GM23338 (cell line): Measurements from ENCODE around the gene DHRS13. TPM values are rescaled to one million over a fixed set of nuclear protein-coding genes. Genes with fewer than 3 reads are reported as not detected.

Source experiments
- ATAC-seq: fragments of 200-7000 bp; cut with Tn5 transposase; 3 replicates; pipeline ENCODE4 v1.9.1; 2020
- DNase-seq: peaks from one replicate; pipeline ENCODE4 v3.0.0-alpha.2; 2015; ENCODE audit warnings: low spot score
- H2AFZ ChIP-seq: fragments of 200-600 bp; sonication (generic); 2 replicates; pipeline ENCODE4 v1.8.0; 2016; ENCODE audit warnings: antibody characterized with exemption, mild to moderate bottlenecking, moderate library complexity
- H3F3A ChIP-seq: fragments of 200-600 bp; sonication (generic); replicated peaks from 2 replicates; pipeline ENCODE4 v1.8.0; 2017; ENCODE audit warnings: antibody characterized with exemption, mixed run types, low read depth
- H3K27ac ChIP-seq: fragments of 200-600 bp; sonication (generic); 2 replicates; pipeline ENCODE4 v1.6.1; 2016; ENCODE audit warnings: low read depth
- H3K27me3 ChIP-seq: fragments of 200-600 bp; sonication (generic); 2 replicates; pipeline ENCODE4 v1.8.0; 2016; ENCODE audit warnings: mild to moderate bottlenecking, mixed run types, moderate library complexity; ENCODE audit not compliant: insufficient read depth
- H3K36me3 ChIP-seq: fragments of 200-600 bp; sonication (generic); 2 replicates; pipeline ENCODE4 v1.8.0; 2016; ENCODE audit warnings: mild to moderate bottlenecking; ENCODE audit not compliant: insufficient read depth
- H3K4me1 ChIP-seq: fragments of 200-600 bp; sonication (generic); 2 replicates; pipeline ENCODE4 v1.8.0; 2016; ENCODE audit warnings: mild to moderate bottlenecking, moderate library complexity; ENCODE audit not compliant: insufficient read depth
- H3K4me2 ChIP-seq: fragments of 200-600 bp; sonication (generic); 2 replicates; pipeline ENCODE4 v1.7.1; 2017; ENCODE audit warnings: mixed run types
- H3K4me3 ChIP-seq: fragments of 200-600 bp; sonication (generic); 2 replicates; pipeline ENCODE4 v1.6.1; 2016; ENCODE audit warnings: mixed run types
- H3K79me2 ChIP-seq: fragments of 200-600 bp; sonication (generic); replicated peaks from 2 replicates; pipeline ENCODE4 v1.8.0; 2017; ENCODE audit warnings: mild to moderate bottlenecking; ENCODE audit not compliant: insufficient read depth
- H3K9me2 ChIP-seq: fragments of 200-600 bp; sonication (generic); 2 replicates; pipeline ENCODE4 v1.8.0; 2017; ENCODE audit not compliant: insufficient read depth
- H4K20me1 ChIP-seq: fragments of 200-600 bp; sonication (generic); replicated peaks from 2 replicates; pipeline ENCODE4 v1.8.0; 2017; ENCODE audit warnings: mild to moderate bottlenecking; ENCODE audit not compliant: insufficient read depth
- H3K27ac Mint-ChIP-seq: 2 replicates; pipeline ENCODE4 v1.8.0; 2020; ENCODE audit warnings: inconsistent platforms, mild to moderate bottlenecking, moderate library complexity, mixed read lengths
- H3K27me3 Mint-ChIP-seq: 3 replicates; pipeline ENCODE4 v1.8.0; 2022; ENCODE audit warnings: low read depth, mild to moderate bottlenecking, moderate library complexity, mixed read lengths, inconsistent platforms; ENCODE audit not compliant: insufficient read depth, poor library complexity
- H3K36me3 Mint-ChIP-seq: 3 replicates; pipeline ENCODE4 v1.8.0; 2021; ENCODE audit warnings: low read depth, mild to moderate bottlenecking, inconsistent platforms, moderate library complexity, mixed read lengths
- H3K4me1 Mint-ChIP-seq: 3 replicates; pipeline ENCODE4 v1.8.0; 2020; ENCODE audit warnings: mild to moderate bottlenecking, inconsistent platforms, mixed read lengths
- H3K4me3 Mint-ChIP-seq: 3 replicates; pipeline ENCODE4 v1.8.0; 2021; ENCODE audit warnings: moderate library complexity, mild to moderate bottlenecking, inconsistent platforms, mixed read lengths
- H3K9me3 Mint-ChIP-seq: 3 replicates; pipeline ENCODE4 v1.8.0; 2020; ENCODE audit warnings: moderate library complexity, mild to moderate bottlenecking, inconsistent platforms, mixed read lengths
- CREB1 ChIP-seq: fragments of 250-450 bp; sonication (Bioruptor Pico); IDR thresholded peaks from 2 replicates; pipeline ENCODE4 v1.5.0; 2020; ENCODE audit warnings: low read depth, mild to moderate bottlenecking, moderate library complexity
- CTCF ChIP-seq, 2 experiments: fragments of 200-600 bp in 1 of 2; sonication (generic) in 1 of 2; conservative IDR thresholded peaks; 2 replicates each; pipeline versions ENCODE4 v1.5.1 to v1.6.1; 2016 to 2017; ENCODE audit warnings: antibody characterized with exemption in 2 of 2, low read depth in 2 of 2, mild to moderate bottlenecking in 2 of 2, moderate library complexity in 1 of 2
- ETS1 ChIP-seq: IDR thresholded peaks from 2 replicates; pipeline ENCODE4 v1.6.1; 2016; ENCODE audit warnings: antibody characterized with exemption
- EZH2 ChIP-seq: fragments of 200-600 bp; sonication (generic); IDR thresholded peaks from one replicate; pipeline ENCODE4 v1.8.0; 2017; ENCODE audit warnings: antibody characterized with exemption, mild to moderate bottlenecking, low read depth; ENCODE audit not compliant: unreplicated experiment
- EZH2phosphoT487 ChIP-seq: fragments of 200-600 bp; sonication (generic); IDR thresholded peaks from one replicate; pipeline ENCODE4 v1.8.1; 2018; ENCODE audit warnings: antibody characterized with exemption; ENCODE audit not compliant: unreplicated experiment
- JUNB ChIP-seq: IDR thresholded peaks from one replicate; pipeline ENCODE4 v1.6.1; 2016; ENCODE audit warnings: antibody characterized with exemption; ENCODE audit not compliant: unreplicated experiment
- NANOG ChIP-seq: IDR thresholded peaks from 2 replicates; pipeline ENCODE4 v1.6.1; 2016; ENCODE audit warnings: antibody characterized with exemption, borderline replicate concordance
- POLR2AphosphoS5 ChIP-seq: IDR thresholded peaks from 2 replicates; pipeline ENCODE4 v1.6.1; 2016; ENCODE audit warnings: antibody characterized with exemption, low read depth
- REST ChIP-seq: IDR thresholded peaks from one replicate; pipeline ENCODE4 v1.6.1; 2018; ENCODE audit warnings: antibody characterized with exemption; ENCODE audit not compliant: unreplicated experiment
- ZNF114 ChIP-seq: fragments of 250-450 bp; sonication (Bioruptor Pico); IDR thresholded peaks from 2 replicates; pipeline ENCODE4 v1.5.0; 2020; ENCODE audit warnings: mild to moderate bottlenecking, moderate library complexity
- ZNF331 ChIP-seq: fragments of 250-450 bp; sonication (Bioruptor Pico); IDR thresholded peaks from 2 replicates; pipeline ENCODE4 v1.5.0; 2020; ENCODE audit warnings: low read depth, mild to moderate bottlenecking, moderate library complexity
- ZNF462 ChIP-seq: fragments of 250-450 bp; sonication (Bioruptor Pico); IDR thresholded peaks from 2 replicates; pipeline ENCODE4 v1.5.0; 2020; ENCODE audit warnings: mild to moderate bottlenecking, moderate library complexity
- polyA plus RNA-seq: library from polyadenylated mRNA; unstranded; fragments of >200 nt; fragmentation: Nextera tagmentation; extraction: Ambion mirVana; gene quantifications from 2 replicates; pipeline ENCODE4 v1.2.1, GENCODE V29; 2016
- total RNA-seq: library from RNA; depleted of rRNA; stranded (reverse); fragments of >200 nt; shearing (Covaris generic); gene quantifications from 2 replicates; pipeline ENCODE4 v1.2.3, GENCODE V29; 2014

Gene DHRS13
- total and polyA plus RNA-seq, 2 experiments from 2014 or later = 5.4 to 34.2 TPM

- no peak for TF ChIP-seq ZNF462 (CRISPR knock-in tag)
Measured at GRCh38 chr17:28949185-28950016, 46.5 kb upstream of the DHRS13 start (continued).

GRCh38 chr17:28948873-28949184 is 46.0 kb upstream of the DHRS13 start:
- no peaks in the 10 kb centered on the region for H3K9me2 ChIP-seq
- peaks cover 14% of the 10 kb centered on the region for H3K36me3 ChIP-seq
- Mint-ChIP-seq H3K4me3 (peak overlapping the region; percentile 98), H3K4me1 (peaks cover 26% of the 10 kb centered on the region), H3K27ac (peak overlapping the region; percentile 95), H3K36me3 (peaks cover 43% of the 10 kb centered on the region), H3K9me3 (no peaks in the 10 kb centered on the region), H3K27me3 (peaks cover 4% of the 10 kb centered on the region)
- peaks cover 21% of the 10 kb centered on the region; the same call in 1 of the 2 replicates for H3F3A ChIP-seq
- H3K79me2 ChIP-seq = peaks cover 70% of the 10 kb centered on the region
- H3K4me2 ChIP-seq = peak overlapping the region; percentile 92
- DNase-seq (peak; percentile 73), ATAC-seq (peak; percentile 4)
- H3K27me3 ChIP-seq = no peaks in the 10 kb centered on the region
- H4K20me1 ChIP-seq = peaks cover 48% of the 10 kb centered on the region
- peak overlapping the region; percentile 97 for H3K27ac ChIP-seq
- H3K4me1 ChIP-seq = peaks cover 33% of the 10 kb centered on the region
- peak overlapping the region; percentile 96 for H3K4me3 ChIP-seq
- H2AFZ ChIP-seq = peak overlapping the region; percentile 35; the same call in 1 of the 2 replicates
- TF ChIP-seq CREB1 (CRISPR knock-in tag) = no peak
- no peak; the same call in 1 of the 2 replicates for TF ChIP-seq POLR2AphosphoS5
- no peak for TF ChIP-seq EZH2
- TF ChIP-seq CTCF (conservative IDR thresholded peaks at IDR 0.05; ENCODE audit: low read depth in 2 of 2) = no peak
- TF ChIP-seq EZH2phosphoT487 = no peak
- TF ChIP-seq REST = no peak
- TF ChIP-seq ZNF331 (CRISPR knock-in tag) = no peak
- TF ChIP-seq ETS1 = no peak
- TF ChIP-seq NANOG = no peak
- TF ChIP-seq ZNF114 (CRISPR knock-in tag) = no peak
- no peak for TF ChIP-seq JUNB
